GM23248 (cell line): ENCODE measurements around the gene BTBD3. TPM values are rescaled to one million over a fixed set of nuclear protein-coding genes. Genes with fewer than 3 reads are reported as not detected.

ENCODE experiments used
- DNase-seq: peaks from one replicate; pipeline ENCODE4 v3.0.0-alpha.2; 2015
- H2AFZ ChIP-seq: fragments of 200-600 bp; sonication (generic); 2 replicates; pipeline ENCODE4 v1.6.1; 2016; ENCODE audit warnings: antibody characterized with exemption
- H3F3A ChIP-seq: fragments of 200-600 bp; sonication (generic); 2 replicates; pipeline ENCODE4 v1.6.1; 2016; ENCODE audit warnings: mild to moderate bottlenecking, antibody characterized with exemption, mixed run types; ENCODE audit not compliant: insufficient read depth
- H3K27ac ChIP-seq: fragments of 200-600 bp; sonication (generic); 2 replicates; pipeline ENCODE4 v1.5.1; 2016; ENCODE audit warnings: mild to moderate bottlenecking
- H3K27me3 ChIP-seq: fragments of 200-600 bp; sonication (generic); replicated peaks from 2 replicates; pipeline ENCODE4 v1.6.1; 2016; ENCODE audit warnings: mild to moderate bottlenecking; ENCODE audit not compliant: insufficient read depth
- H3K36me3 ChIP-seq: fragments of 200-600 bp; sonication (generic); 2 replicates; pipeline ENCODE4 v1.6.1; 2016; ENCODE audit warnings: low read depth, mild to moderate bottlenecking
- H3K4me1 ChIP-seq: fragments of 200-600 bp; sonication (generic); 2 replicates; pipeline ENCODE4 v1.6.1; 2016; ENCODE audit warnings: mild to moderate bottlenecking; ENCODE audit not compliant: insufficient read depth
- H3K4me2 ChIP-seq: fragments of 200-600 bp; sonication (generic); one replicate; pipeline ENCODE4 v1.6.1; 2016; ENCODE audit warnings: mild to moderate bottlenecking; ENCODE audit not compliant: unreplicated experiment
- H3K4me3 ChIP-seq: fragments of 200-600 bp; sonication (generic); 2 replicates; pipeline ENCODE4 v1.5.1; 2016; ENCODE audit warnings: mild to moderate bottlenecking
- H3K79me2 ChIP-seq: fragments of 200-600 bp; sonication (generic); 2 replicates; pipeline ENCODE4 v1.6.1; 2016; ENCODE audit warnings: mild to moderate bottlenecking; ENCODE audit not compliant: insufficient read depth
- H3K9ac ChIP-seq: fragments of 200-600 bp; sonication (generic); 2 replicates; pipeline ENCODE4 v1.6.1; 2016; ENCODE audit warnings: mild to moderate bottlenecking
- H3K9me2 ChIP-seq: fragments of 200-600 bp; sonication (generic); 2 replicates; pipeline ENCODE4 v1.6.1; 2016; ENCODE audit warnings: mixed run types, mild to moderate bottlenecking, moderate library complexity; ENCODE audit not compliant: insufficient read depth
- H3K9me3 ChIP-seq: fragments of 200-600 bp; sonication (generic); one replicate; pipeline ENCODE4 v1.6.1; 2017; ENCODE audit warnings: low read depth
- H4K20me1 ChIP-seq: fragments of 200-600 bp; sonication (generic); 2 replicates; pipeline ENCODE4 v1.6.0; 2016; ENCODE audit not compliant: insufficient read depth
- EZH2 ChIP-seq: fragments of 200-600 bp; sonication (generic); IDR thresholded peaks from 2 replicates; pipeline ENCODE4 v1.6.1; 2018; ENCODE audit warnings: antibody characterized with exemption, mild to moderate bottlenecking; ENCODE audit not compliant: insufficient read depth, poor library complexity, severe bottlenecking
- EZH2phosphoT487 ChIP-seq: fragments of 200-600 bp; sonication (generic); IDR thresholded peaks from 2 replicates; pipeline ENCODE4 v1.6.1; 2018; ENCODE audit warnings: antibody characterized with exemption, moderate library complexity, mild to moderate bottlenecking, low read depth; ENCODE audit not compliant: insufficient read depth
- WGBS, 2 experiments: methylation state at CpG; one replicate each; pipeline ENCODE4 v1.1.6; 2015 to 2017; ENCODE audit warnings: low lambda C conversion rate in 2 of 2, low coverage in 1 of 2; ENCODE audit errors: missing lambda C conversion rate in 2 of 2; 5-methylcytosine and 5-hydroxymethylcytosine counted together
- in situ Hi-C: fragments of 300-500 bp; cut with MboI; formaldehyde crosslinking; loops from 2 replicates; pipeline ENCODE4 v1.15.0; 2020
- polyA plus RNA-seq: library from polyadenylated mRNA; unstranded; fragments of >200 nt; fragmentation: Nextera tagmentation; extraction: Ambion mirVana; gene quantifications from 2 replicates; pipeline ENCODE4 v1.2.1, GENCODE V29; 2016
- total RNA-seq: library from RNA; depleted of rRNA; stranded (reverse); fragments of >200 nt; shearing (Covaris generic); gene quantifications from 2 replicates; pipeline ENCODE4 v1.2.3, GENCODE V29; 2014

Gene BTBD3
- total and polyA plus RNA-seq, 2 experiments from 2014 or later, result 12.5 to 30.5 TPM

GRCh38 chr20:11924923-11925322, 7.2 kb downstream of the BTBD3 start:
- Histone ChIP-seq H3K27me3 (no peaks in the 10 kb centered on the region), H4K20me1 (no peaks in the 10 kb centered on the region), H3K27ac (no peak overlapping the region), H3K4me1 (no peaks in the 10 kb centered on the region), H3K9ac (no peak overlapping the region), H3K9me3 (no peaks in the 10 kb centered on the region), H3K4me2 (no peak overlapping the region), H3K9me2 (no peaks in the 10 kb centered on the region), H3K4me3 (no peak overlapping the region), H2AFZ (no peak overlapping the region), H3K36me3 (peaks cover 3% of the 10 kb centered on the region; the same call in 1 of the 2 replicates), H3K79me2 (peaks cover 18% of the 10 kb centered on the region), H3F3A (no peaks in the 10 kb centered on the region)
- no peak for TF ChIP-seq EZH2
- TF ChIP-seq EZH2phosphoT487, result no peak
- in situ Hi-C loops, result no loop called here
- 97 to 100% methylated on average over 6 of the region's 6 CpGs for WGBS, 2 experiments
- DNase-seq, result no peak

- DNase-seq, result no peak
- H3K9ac ChIP-seq, result no peak overlapping the region
- no peak overlapping the region for H3K4me3 ChIP-seq
- H3K79me2 ChIP-seq, result peaks cover 4% of the 10 kb centered on the region; the same call in 1 of the 2 replicates
- 88 to 92% methylated on average over 4 of the region's 4 CpGs for WGBS, 2 experiments
- H3K4me2 ChIP-seq, result no peak overlapping the region
- H3K27ac ChIP-seq, result no peak overlapping the region
- TF ChIP-seq EZH2 (no peak), EZH2phosphoT487 (no peak)
- H3K36me3 ChIP-seq, result no peaks in the 10 kb centered on the region; the same call in 1 of the 2 replicates
- no peaks in the 10 kb centered on the region for H3K27me3 ChIP-seq
- H3F3A ChIP-seq, result no peaks in the 10 kb centered on the region
- no peaks in the 10 kb centered on the region for H3K4me1 ChIP-seq
- H3K9me3 ChIP-seq, result no peaks in the 10 kb centered on the region
- in situ Hi-C loops, result no loop called here
- no peaks in the 10 kb centered on the region for H3K9me2 ChIP-seq
- H4K20me1 ChIP-seq, result no peaks in the 10 kb centered on the region
- H2AFZ ChIP-seq, result no peak overlapping the region
Observed at GRCh38 chr20:11926292-11926998, 8.8 kb downstream of the BTBD3 start.

DNA sequence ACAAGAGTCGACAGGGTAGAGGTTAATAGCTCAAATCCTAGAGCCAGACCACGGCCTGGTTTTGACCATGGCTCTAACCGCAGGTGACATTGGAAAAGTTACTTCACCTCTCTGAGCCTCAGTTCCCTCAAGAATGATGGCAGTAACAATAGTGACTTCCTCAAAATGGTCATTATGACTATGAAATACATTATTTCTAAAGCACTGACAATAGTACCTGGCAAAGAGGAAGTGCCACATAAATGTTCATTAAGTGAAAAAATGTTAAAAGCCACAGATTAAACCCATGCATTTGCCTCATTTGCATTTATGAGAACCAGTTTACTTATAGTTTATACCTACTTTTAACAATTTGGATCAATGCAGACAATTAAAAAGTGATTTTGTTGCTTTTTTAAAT, 12.3 kb downstream of the BTBD3 start:
- 98 to 99% methylated on average over 3 of the region's 3 CpGs for WGBS, 2 experiments
- H3K4me2 ChIP-seq, result no peak overlapping the region
- in situ Hi-C loops, result no loop called here

DNA sequence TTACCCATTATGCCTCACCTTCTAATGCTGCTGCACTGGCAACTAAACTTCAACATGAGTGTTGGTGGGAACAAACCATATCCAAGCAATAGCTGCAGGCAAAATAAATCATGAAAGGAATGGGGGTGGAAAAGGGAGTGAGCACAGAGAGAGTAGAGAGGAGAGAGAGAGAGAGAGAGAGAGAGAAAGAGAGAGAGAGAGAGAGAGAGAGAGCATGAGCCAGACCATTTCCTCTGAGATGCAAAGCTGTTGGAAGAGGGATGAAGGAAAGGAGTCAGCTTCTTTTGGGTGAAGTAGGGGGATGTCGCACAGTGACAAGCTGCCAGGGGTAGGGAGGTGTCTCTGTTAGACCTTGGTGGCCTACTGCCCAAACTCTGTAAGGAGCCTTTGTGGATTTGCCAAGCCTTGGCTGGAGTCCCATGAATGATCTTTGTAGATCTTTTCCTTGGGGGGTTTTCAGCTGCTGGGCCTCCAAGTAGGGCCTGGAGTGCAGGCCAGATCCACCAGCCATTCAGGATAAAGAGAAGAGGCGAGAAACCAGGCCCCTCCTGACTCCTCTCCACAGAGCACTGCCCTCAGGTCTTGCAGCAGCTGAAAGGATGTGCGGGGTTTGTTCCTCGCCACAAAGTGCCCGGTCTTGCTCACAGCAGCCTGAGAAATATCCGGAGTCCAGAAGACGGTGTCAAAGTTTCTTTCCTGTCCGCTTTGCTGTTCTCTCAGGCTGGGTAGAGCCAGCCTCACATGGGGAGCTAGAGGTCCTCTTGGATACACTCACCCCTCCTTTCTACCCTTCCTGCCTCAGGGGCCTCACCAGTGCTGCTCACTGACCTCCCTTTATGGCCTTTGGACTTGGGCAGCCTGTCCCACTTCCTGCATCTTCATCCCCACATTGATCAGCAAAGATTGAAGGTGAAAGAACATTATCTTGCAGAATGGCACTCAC, 17.8 kb downstream of the BTBD3 start:
- Histone ChIP-seq H4K20me1 (no peaks in the 10 kb centered on the region), H3F3A (no peaks in the 10 kb centered on the region), H3K79me2 (no peaks in the 10 kb centered on the region), H3K4me1 (no peaks in the 10 kb centered on the region), H2AFZ (no peak overlapping the region), H3K4me3 (no peak overlapping the region), H3K9me2 (no peaks in the 10 kb centered on the region), H3K27ac (no peak overlapping the region), H3K9ac (no peak overlapping the region), H3K9me3 (no peaks in the 10 kb centered on the region), H3K27me3 (no peaks in the 10 kb centered on the region), H3K4me2 (no peak overlapping the region), H3K36me3 (no peaks in the 10 kb centered on the region)
- 62 to 63% methylated on average over 8 of the region's 8 CpGs for WGBS, 2 experiments
- no peak for TF ChIP-seq EZH2phosphoT487
- TF ChIP-seq EZH2, result no peak
- no peak for DNase-seq
- in situ Hi-C loops, result no loop called here

More for the DNA sequence above, 12.3 kb downstream of the BTBD3 start:
- H3K27ac ChIP-seq, result no peak overlapping the region
- H3F3A ChIP-seq, result no peaks in the 10 kb centered on the region
- no peaks in the 10 kb centered on the region; the same call in 1 of the 2 replicates for H3K36me3 ChIP-seq
- no peaks in the 10 kb centered on the region for H3K4me1 ChIP-seq
- no peaks in the 10 kb centered on the region for H4K20me1 ChIP-seq
- DNase-seq, result no peak
- H2AFZ ChIP-seq, result no peak overlapping the region
- no peak overlapping the region for H3K9ac ChIP-seq
- no peaks in the 10 kb centered on the region for H3K79me2 ChIP-seq
- no peak overlapping the region for H3K4me3 ChIP-seq
- no peaks in the 10 kb centered on the region for H3K9me2 ChIP-seq
- TF ChIP-seq EZH2phosphoT487, result no peak
- no peak for TF ChIP-seq EZH2
- H3K9me3 ChIP-seq, result no peaks in the 10 kb centered on the region
- no peaks in the 10 kb centered on the region for H3K27me3 ChIP-seq
